ENCODE measurements around the gene UGT1A10.

Gene UGT1A10

DNA sequence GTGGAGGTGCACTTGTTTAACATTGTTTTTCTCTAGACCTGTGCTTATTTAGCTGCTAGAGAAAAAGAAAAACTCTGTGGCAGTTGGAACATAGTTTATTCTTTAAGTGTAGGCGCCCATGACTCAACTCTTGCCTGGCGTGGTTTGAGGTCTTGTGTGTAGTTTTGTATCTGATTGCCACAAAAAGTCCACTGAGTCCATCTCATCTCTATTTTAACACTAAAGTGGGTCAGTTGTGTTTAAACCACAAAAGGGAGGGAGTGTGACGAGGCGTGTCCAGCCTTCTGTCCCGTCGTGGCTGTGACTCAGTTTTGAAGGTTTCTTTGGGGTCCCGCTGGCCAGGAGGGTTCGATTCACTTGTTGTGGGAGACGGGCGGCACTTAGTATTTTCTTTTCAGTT lies 20.2 kb downstream of the UGT1A10 start:
- no peak for DNase-seq

DNA sequence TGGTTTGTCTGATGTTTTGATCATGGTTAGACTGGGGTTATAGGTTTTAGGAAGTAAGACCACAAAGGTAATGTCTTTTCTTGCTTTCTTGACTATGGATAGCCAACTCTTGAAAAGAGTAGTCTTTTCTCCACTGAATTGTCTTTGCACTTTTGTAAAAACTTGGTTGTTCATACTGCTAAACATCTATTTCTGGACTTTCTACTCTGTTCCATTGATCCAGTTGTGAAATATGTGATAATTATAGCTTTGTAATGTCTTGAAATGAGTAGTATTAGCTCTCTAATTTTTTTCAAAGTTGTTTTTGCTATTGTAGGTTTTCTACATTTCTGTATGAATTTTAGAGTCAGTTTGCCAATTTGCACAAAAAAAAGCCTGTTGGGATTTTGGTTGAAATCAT lies 22.4 kb downstream of the UGT1A10 start:
- no peak for DNase-seq

DNA sequence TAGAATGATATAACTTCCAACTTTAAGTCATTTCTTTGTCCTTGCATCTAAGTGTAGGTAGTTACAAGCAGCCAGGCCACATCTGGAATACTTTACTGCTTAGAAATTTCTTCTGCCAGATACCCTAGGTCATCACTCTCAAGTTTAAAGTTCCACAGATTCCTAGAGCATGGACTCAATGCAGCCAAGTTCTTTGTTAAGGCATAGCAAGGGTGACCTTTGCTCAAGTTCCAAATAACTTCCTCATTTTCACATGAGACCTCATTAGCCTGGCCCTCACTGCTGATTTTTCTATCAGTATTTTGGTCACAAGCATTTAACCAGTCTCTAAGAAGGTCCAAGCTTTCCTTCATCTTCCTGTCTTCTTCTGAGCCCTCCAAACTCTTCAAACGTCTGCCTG lies 27.7 kb downstream of the UGT1A10 start:
- no peak for DNase-seq

DNA sequence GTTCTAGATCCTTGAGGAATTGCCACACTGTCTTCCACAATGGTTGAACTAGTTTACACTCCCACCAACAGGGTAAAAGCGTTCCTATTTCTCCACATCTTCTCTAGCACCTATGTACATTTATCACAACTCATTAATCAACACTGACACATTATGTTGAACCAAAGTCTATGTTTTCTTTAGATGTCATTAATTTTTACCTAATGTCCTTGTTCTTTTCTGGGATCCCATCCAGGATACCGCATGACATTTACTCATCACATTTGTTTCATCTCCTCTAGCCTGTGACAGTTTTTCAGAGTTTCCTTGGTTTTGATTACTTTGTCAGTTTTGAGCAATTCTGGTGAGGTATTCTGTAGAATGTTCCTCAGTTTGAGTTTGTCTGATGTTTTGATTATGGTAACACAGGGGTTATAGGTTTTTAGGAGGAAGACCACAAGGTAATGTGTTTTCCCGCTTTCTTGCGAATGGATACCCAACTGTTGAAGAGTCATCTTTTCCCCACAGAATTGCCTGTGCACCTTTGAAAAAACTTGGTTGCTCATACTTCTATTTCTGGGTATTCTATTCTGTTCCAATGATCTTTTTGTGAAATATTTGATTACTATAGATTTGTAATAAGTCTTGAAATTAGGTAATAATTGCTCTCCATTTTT lies 32.5 kb downstream of the UGT1A10 start:
- DNase-seq = no peak

DNA sequence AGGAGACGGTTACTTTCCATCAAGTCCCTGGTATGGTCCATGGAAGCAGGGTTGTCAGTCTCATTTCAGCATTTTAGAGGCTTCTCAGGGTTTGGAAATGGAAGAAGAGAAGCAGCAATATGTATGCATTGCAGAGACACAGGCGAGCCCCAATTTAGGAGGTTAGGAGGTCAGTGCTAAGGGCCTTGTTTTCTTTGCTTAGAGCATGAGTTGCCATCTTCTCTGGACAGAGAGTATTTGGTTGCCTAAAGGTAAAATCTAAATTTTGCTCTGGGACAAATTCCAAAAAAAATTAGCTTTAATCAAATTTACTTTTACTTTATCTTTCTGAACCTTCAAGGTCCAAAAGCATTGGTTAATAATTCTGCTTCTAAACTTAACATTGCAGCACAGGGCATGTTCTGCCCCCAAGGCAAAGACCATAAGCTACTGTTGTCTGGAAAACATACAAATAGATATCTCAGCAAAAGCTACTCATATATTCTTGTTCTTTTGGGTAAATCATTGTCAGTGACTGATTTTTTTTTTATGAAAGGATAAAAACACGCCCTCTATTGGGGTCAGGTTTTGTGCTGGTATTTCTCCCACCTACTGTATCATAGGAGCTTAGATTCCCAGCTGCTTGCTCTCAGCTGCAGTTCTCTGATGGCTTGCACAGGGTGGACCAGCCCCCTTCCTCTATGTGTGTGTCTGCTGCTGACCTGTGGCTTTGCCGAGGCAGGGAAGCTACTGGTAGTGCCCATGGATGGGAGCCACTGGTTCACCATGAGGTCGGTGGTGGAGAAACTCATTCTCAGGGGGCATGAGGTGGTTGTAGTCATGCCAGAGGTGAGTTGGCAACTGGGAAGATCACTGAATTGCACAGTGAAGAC lies 35.3 kb downstream of the UGT1A10 start, which contains the start of gene UGT1A9:
TSS of gene UGT1A9 (plus strand) at position 609 of the 872 bp plus-strand sequence. CDS start at position 646, 37 bp downstream.
- no peak for DNase-seq

DNA sequence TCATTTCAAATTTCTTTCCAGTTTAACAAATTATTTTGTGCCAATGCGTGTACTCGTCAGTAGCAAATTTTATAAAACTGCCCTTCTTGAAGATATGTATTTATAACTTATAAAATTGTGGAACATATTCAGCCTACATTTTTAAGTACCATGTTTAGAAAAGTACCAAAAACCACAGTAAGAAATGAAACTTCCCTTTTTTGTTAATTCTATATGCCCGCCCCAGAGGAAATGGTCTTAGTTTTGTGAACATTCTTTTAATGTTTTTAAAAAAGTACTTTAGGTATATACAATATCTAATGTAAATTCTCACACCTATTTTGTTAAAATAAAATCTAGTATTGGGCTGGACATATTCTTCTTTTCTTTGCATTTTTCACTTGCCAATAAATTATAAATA lies 36.6 kb downstream of the UGT1A10 start:
- no peak for DNase-seq

DNA sequence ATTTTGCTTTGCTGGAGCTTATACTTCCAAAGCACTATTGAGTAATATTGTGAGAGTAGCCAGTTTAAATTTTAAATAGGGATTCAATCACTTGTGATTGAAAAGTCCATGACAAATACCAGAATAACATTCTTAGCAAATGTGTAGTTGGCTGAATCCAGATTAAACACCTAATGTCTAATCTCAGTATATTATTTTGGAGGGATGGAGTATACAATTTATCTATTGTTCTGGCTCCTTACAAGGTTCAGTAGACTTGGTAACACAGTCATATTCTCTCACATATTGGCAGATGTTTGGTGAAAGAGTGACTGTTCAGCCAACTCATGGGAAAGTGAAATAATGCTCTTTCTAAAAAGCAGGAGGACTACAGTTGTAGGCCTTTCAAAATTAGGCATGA lies 37.6 kb downstream of the UGT1A10 start:
- no peak for DNase-seq

DNA sequence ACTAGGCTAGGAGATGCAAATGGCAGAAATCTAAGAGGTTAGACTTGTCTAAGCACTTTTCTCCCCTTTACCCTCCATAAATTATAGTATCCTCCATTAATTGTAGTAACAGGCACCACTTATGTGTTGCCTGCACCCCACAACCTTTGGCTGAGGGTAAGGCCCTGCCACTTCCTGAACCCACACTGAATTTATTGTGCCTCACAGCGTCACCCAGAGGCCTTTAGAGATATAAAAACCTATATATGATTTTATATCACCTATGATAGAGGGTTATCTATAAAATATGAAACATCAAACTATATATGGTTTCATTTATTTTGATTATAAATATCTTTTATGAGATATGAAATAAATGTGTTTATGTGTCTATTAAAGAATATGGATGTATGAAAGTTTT lies 38.1 kb downstream of the UGT1A10 start:
- no peak for DNase-seq

DNA sequence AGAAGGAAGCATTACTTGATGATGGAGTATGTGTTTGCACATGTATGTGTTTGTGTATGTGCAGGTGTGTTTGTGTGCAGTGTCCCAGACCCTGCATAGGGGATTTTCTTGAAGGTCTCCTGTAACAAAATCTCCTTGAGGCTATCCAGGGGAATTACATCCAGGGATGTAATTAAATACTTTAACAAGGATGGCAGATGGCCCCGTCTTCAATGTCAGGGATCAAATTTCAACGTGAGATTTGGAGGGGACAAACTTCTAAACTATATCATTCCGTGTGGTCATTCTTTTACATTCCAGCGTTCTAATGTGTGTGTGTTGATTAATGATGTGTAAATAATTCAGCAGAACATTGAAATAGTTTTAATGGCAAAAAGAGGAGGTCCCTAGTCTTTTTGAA lies 38.7 kb downstream of the UGT1A10 start:
- DNase-seq = no peak

DNA sequence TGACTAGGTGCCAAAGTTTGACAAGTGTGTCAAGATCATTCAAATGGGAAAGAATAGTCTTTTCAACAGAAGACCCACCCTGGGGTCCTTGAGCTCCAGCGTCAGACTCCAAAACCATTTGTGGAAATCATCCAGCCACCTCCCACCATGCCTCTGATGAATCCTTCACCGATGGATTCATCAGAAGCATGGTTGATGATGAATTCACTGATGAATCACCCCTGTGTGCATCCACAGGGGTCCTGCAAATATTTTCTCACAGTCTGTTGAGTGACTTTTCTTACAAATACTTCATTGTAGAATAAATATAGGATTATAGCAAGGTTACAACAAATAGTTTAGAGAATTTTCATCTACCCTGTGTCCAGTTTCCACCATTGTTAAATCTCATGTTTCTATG lies 39.8 kb downstream of the UGT1A10 start:
- DNase-seq = no peak

DNA sequence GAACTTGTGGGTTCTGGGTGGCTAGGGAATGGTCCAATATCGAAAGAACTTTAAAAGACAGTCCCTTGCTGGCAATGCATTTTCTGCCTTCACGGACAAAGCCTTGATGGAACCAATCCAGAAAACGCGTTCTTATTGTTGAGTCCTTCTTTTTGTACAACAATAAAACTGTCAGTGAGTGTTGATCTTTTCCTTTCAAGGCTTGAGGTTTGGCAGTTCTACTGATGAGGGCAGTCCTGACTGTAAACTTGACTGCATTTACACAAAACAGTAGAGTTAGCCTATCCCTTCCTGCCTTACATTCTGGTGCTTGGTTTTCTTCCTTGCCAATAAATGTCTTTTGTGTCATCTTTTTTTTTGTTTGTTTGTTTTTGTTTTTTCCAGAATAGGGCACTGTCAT lies 42.9 kb downstream of the UGT1A10 start:
- DNase-seq = no peak

DNA sequence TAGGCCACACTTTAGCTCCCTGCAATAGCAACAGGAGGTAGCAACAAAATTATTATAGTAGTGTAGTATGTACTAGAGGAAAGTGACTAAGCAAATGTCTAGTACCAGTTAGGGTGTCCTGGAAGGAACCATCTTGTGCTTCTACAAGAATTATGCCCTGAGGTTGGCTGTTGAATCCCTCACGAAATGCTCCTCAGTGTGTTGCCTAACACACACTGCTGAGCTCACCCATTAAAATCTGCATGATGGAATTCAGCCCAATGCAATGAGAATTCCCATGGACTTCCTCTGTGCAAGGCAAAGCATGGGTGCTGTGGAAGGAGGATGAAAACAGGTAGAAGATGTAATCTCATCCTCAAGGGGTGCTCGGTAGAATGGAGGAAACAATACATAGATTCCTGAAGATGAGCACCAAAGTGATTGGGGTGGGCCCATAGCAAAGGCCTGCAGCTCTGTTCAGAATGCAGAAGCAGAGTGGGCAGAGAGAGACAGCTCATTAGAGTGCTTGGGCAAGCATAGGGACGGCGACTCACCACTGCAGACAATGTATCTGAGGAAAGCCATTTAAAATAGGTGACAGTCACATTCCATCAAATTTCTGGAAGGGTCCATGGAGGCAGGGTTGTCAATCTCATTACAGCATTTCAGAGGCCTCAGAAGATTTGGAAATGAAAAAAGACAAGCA lies 44.3 kb downstream of the UGT1A10 start:
- DNase-seq = no peak

DNA sequence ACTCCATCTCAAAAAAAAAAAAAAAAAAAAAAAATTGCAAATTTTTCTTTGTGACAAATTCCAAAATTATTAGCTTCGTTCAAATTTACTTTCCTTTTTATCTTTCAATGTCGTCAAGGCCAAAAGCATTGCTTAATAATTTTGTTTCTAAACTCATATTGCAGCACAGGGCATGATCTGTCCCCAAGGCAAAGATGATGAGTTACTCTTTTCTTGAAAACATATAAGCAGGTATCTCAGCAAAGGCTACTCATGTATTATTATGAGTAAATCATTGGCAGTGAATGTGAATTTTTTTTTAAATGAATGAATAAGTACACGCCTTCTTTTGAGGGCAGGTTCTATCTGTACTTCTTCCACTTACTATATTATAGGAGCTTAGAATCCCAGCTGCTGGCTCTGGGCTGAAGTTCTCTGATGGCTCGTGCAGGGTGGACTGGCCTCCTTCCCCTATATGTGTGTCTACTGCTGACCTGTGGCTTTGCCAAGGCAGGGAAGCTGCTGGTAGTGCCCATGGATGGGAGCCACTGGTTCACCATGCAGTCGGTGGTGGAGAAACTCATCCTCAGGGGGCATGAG lies 45.4 kb downstream of the UGT1A10 start, which contains the start of gene UGT1A7:
TSS of gene UGT1A7 (plus strand) at position 381 of the 579 bp plus-strand sequence. CDS start at position 418, 37 bp downstream.
- no peak for DNase-seq

DNA sequence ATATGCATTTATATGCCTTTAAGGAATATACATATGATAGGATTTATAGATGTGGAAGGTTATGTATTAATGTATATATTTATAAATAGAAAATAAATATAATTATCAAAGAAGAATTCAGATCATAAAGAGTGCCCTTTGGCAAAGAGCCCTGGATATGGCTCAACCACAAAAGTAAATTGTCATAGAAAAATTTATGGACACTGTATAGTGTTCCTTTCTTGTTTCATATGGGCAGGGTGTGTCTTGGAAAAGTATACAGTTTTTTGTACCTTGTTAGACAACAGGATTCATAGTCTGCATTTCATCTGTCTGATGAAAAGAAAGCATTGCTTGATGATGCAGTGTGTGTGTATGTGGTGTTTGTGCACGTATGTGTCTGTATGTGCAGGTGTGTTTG lies 48.4 kb downstream of the UGT1A10 start:
- no peak for DNase-seq

DNA sequence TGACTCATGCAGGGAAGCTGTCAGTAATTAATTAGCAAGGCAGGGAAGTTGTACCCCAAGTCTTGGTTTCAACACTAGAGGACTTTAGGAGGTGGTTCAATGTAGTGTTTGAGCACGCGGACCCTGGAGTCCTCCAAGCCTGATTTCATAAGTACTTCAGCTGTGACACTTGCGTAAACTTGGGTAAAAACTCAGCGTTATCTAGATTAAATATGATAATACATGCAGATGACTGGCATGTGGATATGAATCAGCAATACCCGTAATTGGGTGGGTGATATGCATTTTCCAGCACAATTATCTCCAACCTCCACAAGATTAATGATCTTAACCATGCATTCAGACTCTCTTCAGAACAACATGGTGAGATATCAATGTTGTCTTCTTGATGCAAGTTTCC lies 50.7 kb downstream of the UGT1A10 start:
- DNase-seq = no peak

DNA sequence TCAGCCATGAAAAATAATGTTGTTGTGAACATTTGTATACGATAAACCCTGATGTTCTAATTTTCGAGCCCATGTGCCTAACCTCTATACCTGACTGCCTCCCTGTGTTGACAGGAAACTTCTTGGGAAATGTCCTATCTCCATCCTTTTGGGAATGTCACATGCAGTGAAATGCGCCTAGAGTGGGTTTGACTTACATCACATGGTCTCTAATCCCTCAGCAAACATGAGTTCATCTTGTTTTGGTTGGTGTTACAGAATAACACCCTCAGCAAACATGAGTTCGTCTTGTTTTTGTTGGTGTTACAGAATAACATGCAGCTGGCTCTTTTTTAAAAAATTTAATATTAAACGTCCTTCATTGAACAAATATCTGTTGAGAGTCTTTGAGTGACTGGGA lies 52.1 kb downstream of the UGT1A10 start:
- DNase-seq = no peak

DNA sequence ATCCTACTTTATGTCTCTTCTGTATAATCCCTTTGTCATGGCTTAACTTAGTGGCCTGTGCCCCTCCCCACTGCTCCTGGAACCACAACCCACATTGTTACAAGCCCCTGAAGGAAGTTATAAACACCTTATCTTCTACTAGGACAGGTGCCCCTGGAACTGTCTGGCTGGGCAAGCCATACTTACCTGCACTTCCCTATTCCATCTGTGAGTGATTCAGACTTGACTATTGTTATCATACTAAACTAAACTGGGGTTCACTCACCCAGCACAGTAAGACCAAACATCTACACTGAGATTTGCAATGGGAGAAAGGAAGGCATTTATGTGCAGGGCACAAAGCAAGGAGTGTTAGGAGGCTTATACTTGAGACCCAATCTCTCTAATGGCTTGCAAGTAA lies 52.8 kb downstream of the UGT1A10 start:
- no peak for DNase-seq

DNA sequence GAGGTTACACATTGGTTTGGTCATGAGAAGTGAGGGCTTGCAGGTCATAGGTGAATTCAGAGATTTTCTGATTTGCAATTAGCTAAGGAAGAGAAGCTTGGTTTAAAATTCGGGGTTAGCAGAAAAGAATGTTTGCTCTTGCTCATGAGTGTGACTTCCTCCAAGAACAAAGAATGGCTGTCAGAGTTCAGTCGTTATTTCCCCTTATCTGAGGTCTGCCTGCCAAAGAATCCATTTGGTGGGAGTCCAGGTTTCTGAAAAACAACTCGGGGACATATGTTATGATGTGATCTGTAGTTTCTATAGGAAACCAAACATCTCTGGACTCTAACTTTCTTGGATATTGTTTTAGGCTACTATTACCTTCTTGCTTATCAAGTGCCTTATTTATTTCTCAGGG lies 53.3 kb downstream of the UGT1A10 start:
- no peak for DNase-seq

DNA sequence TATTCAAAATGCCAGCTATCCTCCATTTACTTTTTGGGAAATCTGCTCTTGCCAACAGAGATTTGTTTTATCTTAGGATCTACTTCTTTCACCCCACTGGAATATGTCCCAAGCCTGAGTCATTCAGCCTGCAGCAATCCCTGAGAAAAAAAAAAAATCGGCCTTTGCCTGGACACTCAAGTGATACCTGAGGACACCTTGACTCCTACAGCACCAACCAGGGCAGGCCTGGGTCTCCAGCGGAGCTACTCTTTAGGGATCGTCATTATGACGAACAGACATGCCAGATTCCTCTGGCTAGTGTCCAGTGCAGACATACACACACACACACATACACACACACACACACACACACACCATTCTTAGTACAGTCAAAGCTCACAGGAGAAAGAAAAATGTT lies 54.2 kb downstream of the UGT1A10 start:
- DNase-seq = no peak

DNA sequence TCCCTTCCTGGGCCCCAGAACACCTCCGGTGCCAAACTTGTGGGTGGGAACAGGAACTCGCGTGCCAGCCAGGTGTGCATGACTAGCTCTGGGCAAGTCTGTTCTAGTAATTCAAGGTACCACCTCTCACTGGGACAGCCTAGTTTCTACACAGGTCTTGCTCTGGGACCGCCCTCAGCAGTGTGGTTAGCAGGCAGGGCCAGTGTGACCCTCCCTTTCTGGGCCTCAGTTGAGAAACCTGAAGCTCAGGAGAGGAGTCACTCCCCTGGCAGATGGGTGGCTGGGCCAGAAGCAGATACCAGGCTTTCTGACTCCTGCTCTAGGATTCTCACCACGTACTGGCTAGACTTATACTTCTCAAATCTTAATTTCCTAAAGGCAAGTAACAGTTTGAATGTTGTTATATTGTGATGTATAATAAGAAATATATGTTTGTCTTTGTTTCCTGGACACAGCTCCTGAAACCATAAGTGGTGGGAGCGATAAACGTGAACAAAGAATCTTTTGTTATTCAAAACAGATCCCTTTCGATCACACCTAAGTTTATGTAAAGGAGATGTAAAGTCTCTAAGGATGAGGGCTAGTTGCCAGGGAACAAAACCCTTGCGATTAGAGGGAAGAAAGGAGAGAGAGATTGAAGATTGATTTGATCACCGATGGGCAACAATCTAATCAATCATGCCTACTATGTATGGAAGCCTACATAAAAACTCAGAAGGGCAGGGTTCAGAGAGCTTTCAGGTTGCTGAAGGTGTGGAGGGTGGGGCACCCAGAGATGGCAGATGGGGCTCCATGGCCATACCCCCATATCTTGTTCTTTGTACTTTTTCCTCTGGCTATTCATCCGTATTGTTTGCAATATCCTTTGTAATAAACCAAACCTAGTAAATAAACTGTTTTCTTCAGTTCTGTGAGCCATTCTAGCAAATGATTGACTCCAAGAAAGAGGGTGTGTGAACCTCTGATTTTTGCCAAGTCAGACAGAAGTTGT lies 55.5 kb downstream of the UGT1A10 start:
- DNase-seq = no peak

DNA sequence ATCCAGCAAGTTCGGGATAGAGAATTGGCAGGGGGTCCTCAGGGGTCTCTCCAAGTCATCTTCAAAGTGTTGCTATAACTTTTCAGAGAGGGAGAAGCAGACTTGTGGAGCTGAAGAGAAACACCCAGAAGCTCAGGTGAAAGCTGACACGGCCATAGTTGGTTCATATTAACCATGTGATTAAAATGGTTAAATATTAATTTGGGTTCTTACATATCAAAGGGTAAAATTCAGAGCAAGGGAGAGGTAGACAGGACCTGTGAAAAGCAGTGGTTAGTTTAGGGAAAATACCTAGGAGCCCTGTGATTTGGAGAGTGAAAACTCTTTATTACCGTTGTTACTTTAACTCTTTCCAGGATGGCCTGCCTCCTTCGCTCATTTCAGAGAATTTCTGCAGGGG lies 56.4 kb downstream of the UGT1A10 start, which contains the start of gene UGT1A6:
TSS of gene UGT1A6 (plus strand) at position 243 of the 400 bp plus-strand sequence. CDS start at position 358, 115 bp downstream.
- DNase-seq = no peak

DNA sequence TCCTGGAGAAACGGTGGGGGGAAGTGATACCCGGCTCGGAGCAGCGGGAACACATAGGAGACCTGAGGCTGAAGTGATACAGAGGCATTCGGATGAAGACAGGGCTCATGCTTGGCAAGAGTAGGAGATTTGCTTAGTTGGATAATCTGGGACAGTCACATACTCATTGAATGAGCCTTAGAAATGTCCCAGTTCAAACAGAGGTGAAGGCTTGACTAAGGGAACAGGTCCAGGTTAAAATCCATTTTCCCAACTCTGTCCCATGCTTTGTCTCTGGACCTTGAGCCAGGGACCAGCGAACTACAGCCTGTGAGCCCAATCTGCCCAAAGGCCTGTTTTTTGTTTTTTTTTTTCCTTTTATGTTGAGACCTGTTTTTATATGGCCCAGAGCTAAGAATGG lies 57.7 kb downstream of the UGT1A10 start:
- no peak for DNase-seq
